HS-5 (cell line): ENCODE results near the gene DUSP5.
"Not testable (repeated sequence)": the region's sequence is repeated elsewhere in the genome, so short reads cannot be mapped to it uniquely, and the experiment has no call there.

Experiments
- DNase-seq: peaks from one replicate; pipeline ENCODE4 v3.0.0-alpha.2; 2012; ENCODE audit warnings: low read depth

Gene DUSP5

GRCh38 chr10:110522365-110522988 lies 24.8 kb downstream of the DUSP5 start:
- DNase-seq: no peak

GRCh38 chr10:110523736-110524135 lies 26.0 kb downstream of the DUSP5 start:
- no peak for DNase-seq

GRCh38 chr10:110524179-110524858 lies 26.6 kb downstream of the DUSP5 start:
- no peak for DNase-seq

- no peak for DNase-seq
These were observed 27.1 kb downstream of the DUSP5 start for GRCh38 chr10:110524859-110525232.

GRCh38 chr10:110525349-110526260 lies 27.9 kb downstream of the DUSP5 start:
- no peak for DNase-seq

GRCh38 chr10:110527731-110528171 lies 30.0 kb downstream of the DUSP5 start:
- no peak for DNase-seq

- no peak for DNase-seq
These were observed 30.7 kb downstream of the DUSP5 start for GRCh38 chr10:110528224-110528996.

GRCh38 chr10:110528997-110529524 lies 31.4 kb downstream of the DUSP5 start:
- DNase-seq: not testable (repeated sequence)

GRCh38 chr10:110529596-110530011 lies 31.9 kb downstream of the DUSP5 start:
- no peak for DNase-seq

GRCh38 chr10:110530131-110530831 lies 32.6 kb downstream of the DUSP5 start:
- no peak for DNase-seq

- no peak for DNase-seq
These were observed 34.0 kb downstream of the DUSP5 start for GRCh38 chr10:110531687-110532086.

GRCh38 chr10:110532628-110533027 lies 34.9 kb downstream of the DUSP5 start:
- DNase-seq: not testable (repeated sequence)

- no peak for DNase-seq
These were observed 35.4 kb downstream of the DUSP5 start for GRCh38 chr10:110533149-110533548.

GRCh38 chr10:110534571-110534970 lies 36.9 kb downstream of the DUSP5 start:
- DNase-seq: no peak

- peak; percentile 65 for DNase-seq
These were observed 38.5 kb downstream of the DUSP5 start for GRCh38 chr10:110535958-110536891.

GRCh38 chr10:110539091-110539490 lies 41.4 kb downstream of the DUSP5 start:
- DNase-seq: no peak

GRCh38 chr10:110540031-110540430 lies 42.3 kb downstream of the DUSP5 start:
- no peak for DNase-seq

GRCh38 chr10:110544958-110545537 lies 47.3 kb downstream of the DUSP5 start:
- DNase-seq: no peak

- DNase-seq: no peak
These were observed 48.4 kb downstream of the DUSP5 start for GRCh38 chr10:110546077-110546476.
